Activated T-cell treated with anti-CD3 and anti-CD28 coated beads for 24 hours (primary cell): ENCODE data around the gene AGO4.
"Not testable (repeated sequence)": the region's sequence is repeated elsewhere in the genome, so short reads cannot be mapped to it uniquely, and the experiment has no call there.

ENCODE experiments used
- DNase-seq: peaks from one replicate; pipeline ENCODE4 v3.0.0-alpha.2; 2020; ENCODE audit warnings: low read depth

Gene AGO4

GRCh38 chr1:35863881-35864625 lies 56.2 kb downstream of the AGO4 start:
- no peak for DNase-seq

GRCh38 chr1:35864813-35865212 lies 57.0 kb downstream of the AGO4 start:
- DNase-seq = no peak

GRCh38 chr1:35866991-35867390 lies 59.2 kb downstream of the AGO4 start:
- DNase-seq = no peak

GRCh38 chr1:35869245-35869950 lies 61.6 kb downstream of the AGO4 start:
- not testable (repeated sequence) for DNase-seq

- no peak for DNase-seq
Measured at GRCh38 chr1:35870651-35871309, 63.0 kb downstream of the AGO4 start.

GRCh38 chr1:35873243-35873750 lies 65.5 kb downstream of the AGO4 start:
- DNase-seq = no peak

GRCh38 chr1:35874115-35874514 lies 66.3 kb downstream of the AGO4 start:
- DNase-seq = not testable (repeated sequence)

GRCh38 chr1:35876988-35877387 lies 69.2 kb downstream of the AGO4 start:
- no peak for DNase-seq

GRCh38 chr1:35881850-35882273 lies 74.0 kb downstream of the AGO4 start:
- DNase-seq = no peak

GRCh38 chr1:35882586-35882944 lies 74.7 kb downstream of the AGO4 start:
- no peak for DNase-seq

GRCh38 chr1:35882945-35883634 lies 75.3 kb downstream of the AGO4 start, which contains the start of gene AGO1:
Gene AGO1, plus strand, starts transcription at chr1:35883209. Its CDS starts 213 bp downstream, at chr1:35883422.
- DNase-seq = peak; percentile 96

GRCh38 chr1:35883635-35884101 lies 75.9 kb downstream of the AGO4 start:
- DNase-seq = peak; percentile 32

GRCh38 chr1:35884934-35885333 lies 77.1 kb downstream of the AGO4 start:
- no peak for DNase-seq

- no peak for DNase-seq
Measured at GRCh38 chr1:35885961-35886558, 78.2 kb downstream of the AGO4 start.

- no peak for DNase-seq
Measured at GRCh38 chr1:35886577-35887431, 79.0 kb downstream of the AGO4 start.

- DNase-seq = no peak
Measured at GRCh38 chr1:35887508-35887907, 79.7 kb downstream of the AGO4 start.

GRCh38 chr1:35888255-35888654 lies 80.4 kb downstream of the AGO4 start:
- no peak for DNase-seq

GRCh38 chr1:35888981-35889380 lies 81.2 kb downstream of the AGO4 start:
- DNase-seq = not testable (repeated sequence)

GRCh38 chr1:35893051-35893879 lies 85.4 kb downstream of the AGO4 start:
- no peak for DNase-seq

- DNase-seq = no peak
Measured at GRCh38 chr1:35894183-35894582, 86.4 kb downstream of the AGO4 start.
